Middle frontal gyrus (tissue), 1 donor: Measurements from ENCODE around the gene PTPN18.
"Not testable (repeated sequence)": the region's sequence is repeated elsewhere in the genome, so short reads cannot be mapped to it uniquely, and the experiment has no call there.

Source experiments
- DNase-seq: peaks from one replicate; pipeline ENCODE4 v3.0.0-alpha.2; 2015; ENCODE audit warnings: low spot score; ENCODE audit errors: extremely low spot score

Gene PTPN18

DNA sequence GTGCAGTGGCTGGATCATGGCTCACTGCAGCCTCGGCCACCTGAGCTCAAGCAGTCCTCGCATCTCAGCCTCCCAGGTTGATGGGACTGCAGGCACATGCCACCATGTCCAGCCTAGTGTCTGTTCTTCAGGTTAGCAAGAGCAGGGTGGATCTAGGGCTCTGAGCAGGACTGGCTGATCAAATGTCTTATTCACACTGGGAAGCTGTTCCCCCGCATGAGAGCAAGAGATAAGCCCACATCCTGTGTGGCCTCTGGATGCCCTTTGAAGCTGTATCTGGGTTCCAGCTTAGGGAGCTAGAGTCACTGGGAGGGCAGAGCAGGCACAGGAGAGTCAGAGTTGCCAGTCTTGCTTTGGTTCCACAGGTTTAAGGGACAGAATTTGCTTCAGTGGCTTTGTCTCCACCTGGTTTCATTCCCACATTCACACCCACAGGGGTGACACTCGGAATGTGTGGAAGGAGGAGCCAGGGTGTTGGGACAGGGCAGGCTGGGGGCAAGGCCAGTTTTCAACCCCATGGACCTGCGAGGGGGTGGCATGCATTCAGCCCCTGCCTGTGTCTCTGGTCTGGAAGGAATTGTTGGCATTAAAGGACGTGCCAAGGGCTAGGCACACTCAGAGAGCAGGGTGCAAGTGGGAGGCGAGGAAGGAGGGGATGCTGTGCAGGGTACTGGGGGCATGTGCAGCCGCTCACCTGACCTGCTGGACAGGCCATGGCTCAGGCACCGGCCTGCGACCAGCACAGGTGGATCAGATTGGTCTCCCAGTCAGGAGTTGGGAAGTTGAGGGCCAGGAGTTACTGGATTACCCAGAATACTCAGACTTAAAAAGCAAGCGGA, 24.5 kb downstream of the PTPN18 start:
- no peak for DNase-seq

DNA sequence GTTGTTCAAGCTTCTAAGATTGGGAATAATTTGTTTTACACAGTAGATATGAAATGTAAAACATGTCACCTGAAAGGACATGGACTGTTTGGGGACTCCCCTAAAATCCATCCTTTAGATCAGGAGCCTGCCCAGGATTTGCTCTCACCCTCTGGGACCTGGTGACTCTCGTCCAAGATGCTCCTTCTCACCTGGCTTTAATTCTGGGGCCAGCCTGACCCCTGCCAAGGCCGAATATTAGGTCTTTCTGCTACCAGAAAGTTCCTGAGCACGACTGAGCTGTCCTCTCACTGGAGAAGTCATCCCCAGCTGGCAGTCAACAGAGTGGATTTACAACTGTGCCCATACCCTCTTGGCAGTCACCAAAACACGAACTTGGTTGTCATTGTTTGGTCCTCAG, 25.3 kb downstream of the PTPN18 start:
- no peak for DNase-seq

DNA sequence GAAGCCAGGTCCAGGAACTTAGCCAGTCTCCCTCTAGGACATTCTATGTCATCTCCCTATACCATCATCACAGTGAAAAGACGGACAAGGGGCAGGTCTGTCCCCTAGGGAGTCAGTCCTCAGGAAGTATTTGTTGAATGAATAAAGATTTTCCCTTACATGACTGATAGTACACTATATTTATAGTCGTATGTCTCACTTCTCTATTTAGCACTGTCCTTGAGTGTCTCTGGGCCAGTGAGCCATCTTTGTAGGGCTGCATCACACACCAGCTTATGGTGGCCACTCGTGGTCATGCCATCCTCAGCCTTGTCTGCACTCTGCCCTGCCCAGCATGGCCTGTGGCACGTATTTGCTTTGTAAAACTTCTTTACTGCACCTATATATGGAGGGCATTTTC, 25.8 kb downstream of the PTPN18 start:
- no peak for DNase-seq

DNA sequence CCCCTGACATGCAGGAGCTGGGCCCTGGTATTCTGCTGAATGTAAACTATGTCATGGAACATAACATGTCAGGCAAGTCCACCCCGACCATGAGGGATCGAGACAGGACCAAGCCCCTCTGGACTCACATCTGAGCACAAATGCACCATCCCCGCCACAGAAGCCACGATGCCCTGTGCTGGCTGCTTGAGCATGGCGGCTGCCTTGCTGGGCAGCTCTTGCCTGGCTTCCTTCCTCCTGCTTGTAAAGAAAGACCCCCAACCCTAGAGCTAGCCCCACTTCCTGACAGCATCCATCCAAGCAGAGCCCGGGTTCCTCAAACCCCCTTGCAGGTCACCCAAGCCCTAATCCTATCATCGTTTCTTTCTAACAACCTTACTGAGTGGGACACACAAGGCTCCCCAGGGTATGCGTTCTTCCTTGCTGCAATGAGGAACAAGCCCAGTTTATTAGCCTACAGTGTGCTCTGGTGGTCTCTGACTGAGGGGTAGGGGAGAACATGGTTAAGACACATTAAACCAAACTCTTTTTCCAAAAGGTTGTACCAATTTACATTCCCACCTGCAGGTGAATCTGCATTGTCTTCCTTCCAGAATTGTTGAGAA, 26.6 kb downstream of the PTPN18 start:
- no peak for DNase-seq

DNA sequence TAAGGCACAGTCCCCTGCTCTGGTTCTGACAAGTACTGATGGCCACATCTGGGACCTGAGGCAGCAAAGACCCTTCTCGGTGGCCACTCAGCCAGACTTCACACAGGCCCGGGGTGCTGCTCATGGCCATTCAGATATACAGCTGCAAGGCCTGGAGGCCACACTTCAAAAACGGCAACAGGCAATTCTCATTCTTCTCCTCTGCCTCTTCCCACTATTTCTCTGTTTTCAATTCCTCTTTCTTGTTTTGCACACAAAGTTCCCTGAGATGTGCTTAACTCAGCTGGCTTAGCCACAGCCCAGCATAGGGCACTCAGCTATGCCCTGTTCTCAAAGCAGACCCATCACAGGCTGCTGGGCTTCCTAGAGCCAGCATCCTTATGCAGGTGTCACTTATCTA, 29.9 kb downstream of the PTPN18 start:
- no peak for DNase-seq

DNA sequence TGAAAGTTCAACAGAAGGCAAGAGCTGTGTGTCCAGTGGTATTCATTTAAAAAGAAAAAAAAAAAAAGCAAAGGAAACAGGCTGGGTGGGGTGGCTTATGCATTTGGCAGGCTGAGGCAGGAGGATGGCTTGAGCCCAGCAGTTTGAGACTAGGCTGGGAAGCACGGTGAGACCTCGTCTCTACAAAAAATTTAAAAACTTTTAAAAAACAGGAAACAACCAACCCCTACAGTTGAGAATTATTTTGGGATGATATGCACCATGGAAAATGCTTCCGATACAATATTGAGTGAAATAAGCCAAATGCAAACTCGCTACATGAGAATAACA, 31.2 kb downstream of the PTPN18 start:
- no peak for DNase-seq

DNA sequence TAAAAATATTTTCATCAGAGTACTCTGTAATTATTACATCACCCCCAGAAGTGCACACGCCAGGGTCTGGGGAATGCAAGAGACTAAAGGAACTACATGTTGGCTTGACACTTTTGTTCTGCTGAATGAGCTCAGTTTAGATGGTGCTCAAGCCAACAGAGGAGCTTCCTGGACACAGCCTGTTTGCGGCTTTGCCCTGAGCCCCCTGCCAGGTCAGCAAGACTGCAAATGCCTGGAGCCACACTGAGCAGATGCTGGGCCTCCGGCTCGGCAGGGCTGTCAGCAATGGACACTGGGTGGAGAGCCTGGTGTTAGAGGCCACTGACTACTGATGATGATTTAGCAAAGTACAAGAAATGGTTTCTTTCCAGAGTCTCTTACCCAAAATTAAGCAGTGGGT, 31.9 kb downstream of the PTPN18 start:
- DNase-seq, result no peak

DNA sequence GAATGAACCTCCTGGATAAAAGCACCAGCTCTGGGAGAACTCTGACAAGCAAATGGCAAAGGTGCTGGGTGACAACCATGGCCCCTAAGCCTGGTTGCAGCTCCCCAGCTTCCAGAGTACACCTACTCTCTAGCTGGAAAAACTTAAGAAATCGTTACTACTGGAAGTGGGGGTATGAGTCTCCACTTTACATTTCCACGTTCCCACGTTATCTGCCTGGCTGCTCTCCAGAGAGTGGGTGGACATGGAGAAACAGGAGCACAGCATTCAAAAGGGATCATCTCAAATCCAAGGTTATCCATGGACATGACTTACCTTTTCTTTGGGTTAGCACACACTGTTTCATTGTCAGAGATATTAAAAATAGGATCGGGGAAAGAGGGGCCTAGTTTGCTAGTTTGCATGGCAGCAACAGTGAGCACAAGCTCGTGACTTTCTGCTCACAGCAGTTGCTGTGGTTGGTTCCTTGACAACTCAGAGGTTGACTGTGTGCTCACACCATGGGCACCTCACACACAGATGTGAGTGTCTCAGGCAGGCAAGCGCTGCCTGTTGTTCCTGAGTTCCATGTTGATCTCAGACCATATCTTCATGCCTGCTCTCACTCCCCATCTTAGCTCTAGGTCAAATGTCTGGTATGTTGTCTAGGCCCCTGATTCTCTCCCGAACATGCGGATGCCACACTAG, 32.5 kb downstream of the PTPN18 start:
- no peak for DNase-seq

DNA sequence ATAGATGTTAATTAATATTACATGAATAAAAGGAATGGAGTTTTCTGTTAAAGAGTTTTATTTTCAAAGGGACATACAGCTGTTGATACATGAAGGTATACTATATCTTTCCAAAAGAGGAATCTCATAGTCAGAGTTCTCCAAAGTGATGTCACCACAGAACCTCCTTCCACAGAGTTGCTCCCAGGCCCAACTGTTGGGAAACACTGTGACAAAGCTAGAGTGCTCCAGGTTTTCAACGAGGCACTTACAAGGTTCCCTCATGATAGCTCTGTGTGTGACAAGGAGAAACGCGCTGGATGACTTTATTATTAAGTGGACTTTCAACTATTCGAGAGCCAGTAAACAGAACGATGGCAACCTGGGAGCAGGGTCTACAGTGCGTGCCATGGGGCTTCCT, 33.5 kb downstream of the PTPN18 start:
- no peak for DNase-seq

DNA sequence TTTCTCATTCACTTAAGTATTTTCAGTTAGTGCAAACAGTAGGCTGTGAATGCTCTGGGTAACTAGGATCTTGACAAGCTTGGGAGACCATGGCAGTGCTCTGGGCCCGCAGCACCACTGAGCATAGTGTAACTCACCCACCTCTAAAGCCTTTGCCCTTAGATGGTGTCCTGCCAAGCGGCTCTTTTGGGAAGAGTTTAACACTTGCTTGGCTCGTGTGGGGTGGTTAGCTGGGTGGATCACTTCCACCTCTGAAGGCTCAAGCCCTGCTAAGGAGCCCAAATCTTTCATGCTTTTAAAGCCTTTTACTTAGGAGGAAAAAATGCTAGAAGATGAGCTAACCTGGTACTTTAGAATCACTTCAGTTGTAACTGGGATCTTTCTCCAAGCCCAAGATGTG, 33.9 kb downstream of the PTPN18 start:
- no peak for DNase-seq

DNA sequence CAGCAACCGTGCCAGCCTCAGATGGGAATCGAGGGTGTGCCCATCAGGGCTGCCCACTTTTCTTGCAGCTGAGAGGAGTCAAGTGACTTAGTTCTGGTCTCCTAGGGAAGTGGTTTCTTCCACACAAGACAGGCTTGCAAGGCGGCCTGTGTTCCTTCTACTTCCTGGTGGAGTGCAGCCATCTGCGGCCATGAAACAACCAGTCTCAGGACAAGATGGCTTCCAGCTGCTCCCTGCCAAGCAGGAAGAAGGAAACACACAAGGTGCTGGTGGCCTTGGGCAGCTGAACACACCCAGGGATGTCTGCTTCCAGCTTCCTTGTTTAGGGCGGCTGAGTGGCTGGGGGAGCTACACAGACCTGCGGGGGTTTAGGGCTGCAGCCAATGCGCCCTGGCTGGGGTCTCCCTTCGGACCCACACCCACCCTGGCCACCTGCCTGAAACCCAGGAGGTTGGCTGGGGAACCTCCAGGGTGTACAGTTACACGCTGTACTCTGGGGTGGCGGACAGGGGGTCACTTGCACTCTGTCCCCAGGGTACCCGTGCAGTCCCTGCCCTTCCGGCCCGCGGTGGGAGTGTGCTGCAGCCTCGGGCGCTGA, 34.7 kb downstream of the PTPN18 start:
- DNase-seq, result no peak

DNA sequence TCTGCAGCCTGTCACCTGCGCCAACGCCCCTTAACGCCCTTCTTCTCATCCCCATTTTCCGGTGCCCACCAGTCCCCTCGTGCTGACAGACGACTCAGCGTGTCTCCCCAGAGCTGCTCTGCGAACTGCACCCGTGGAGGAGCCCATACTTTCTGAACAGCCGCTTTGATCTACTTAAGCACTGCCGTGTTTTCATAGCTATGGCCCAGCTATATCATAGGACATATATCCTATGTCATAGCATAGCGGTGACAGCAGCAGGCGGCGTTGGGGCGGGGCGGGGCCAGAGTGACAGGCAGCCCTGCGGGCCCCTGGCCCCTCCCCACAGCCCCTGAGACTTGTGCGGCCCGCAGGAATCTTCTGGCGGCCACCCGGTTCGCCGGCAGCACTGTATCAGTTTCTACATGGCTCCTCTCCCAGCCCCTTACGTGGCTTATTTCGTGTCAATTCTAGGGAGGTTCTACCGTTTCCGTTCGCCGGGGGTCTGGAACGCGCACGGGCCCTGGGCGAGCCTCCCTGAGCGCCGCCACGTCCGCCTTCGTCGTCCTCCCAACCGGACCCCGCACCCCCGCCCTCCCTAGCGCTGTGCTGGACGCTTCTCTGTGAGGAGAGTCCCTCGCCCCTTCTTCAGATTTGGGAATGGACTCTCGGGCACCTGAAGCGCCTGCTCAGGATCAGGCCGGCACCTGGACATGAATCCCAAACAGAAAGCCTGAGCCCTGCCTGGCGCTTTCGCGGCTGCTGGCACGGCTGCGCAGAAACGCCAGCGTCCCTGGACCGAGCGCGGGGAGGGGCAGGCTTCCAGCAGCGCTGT, 35.4 kb downstream of the PTPN18 start:
- DNase-seq, result peak; percentile 69

DNA sequence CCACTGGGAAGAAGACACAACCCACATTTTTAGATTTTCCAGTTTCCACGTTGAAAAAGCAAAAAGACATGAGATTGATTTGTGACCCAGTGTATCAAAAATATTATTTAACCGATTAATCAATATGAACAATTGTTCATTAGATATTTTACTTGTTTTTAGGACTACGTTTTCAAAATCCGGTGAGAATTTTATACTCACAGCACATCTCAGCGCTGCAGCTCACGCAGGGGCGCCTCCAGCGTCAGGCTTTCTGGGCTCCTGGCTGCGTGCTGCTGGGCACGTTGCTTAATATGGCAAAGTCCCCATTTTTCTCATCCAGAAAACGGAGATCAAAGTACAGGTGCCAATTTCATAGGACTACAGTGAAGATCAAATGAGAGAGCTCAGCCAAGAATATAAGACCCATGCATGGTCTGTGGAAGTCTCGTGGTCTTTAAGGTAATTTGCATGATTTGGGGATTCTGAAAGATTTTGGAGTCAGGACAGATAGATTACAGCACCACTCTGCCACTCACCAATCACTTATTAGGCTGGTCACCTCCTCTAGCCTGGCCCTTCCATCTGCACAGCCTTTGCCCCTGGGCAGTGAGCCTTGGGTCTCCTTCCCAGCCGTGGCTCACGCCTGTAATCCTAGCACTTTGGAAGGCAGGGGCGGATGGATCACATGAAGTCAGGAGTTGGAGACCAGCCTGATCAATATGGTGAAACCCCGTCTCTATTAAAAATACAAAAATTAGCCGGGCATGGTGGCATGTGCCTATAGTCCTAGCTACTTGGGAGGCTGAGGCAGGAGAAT, 36.2 kb downstream of the PTPN18 start:
- DNase-seq, result peak; percentile 27

DNA sequence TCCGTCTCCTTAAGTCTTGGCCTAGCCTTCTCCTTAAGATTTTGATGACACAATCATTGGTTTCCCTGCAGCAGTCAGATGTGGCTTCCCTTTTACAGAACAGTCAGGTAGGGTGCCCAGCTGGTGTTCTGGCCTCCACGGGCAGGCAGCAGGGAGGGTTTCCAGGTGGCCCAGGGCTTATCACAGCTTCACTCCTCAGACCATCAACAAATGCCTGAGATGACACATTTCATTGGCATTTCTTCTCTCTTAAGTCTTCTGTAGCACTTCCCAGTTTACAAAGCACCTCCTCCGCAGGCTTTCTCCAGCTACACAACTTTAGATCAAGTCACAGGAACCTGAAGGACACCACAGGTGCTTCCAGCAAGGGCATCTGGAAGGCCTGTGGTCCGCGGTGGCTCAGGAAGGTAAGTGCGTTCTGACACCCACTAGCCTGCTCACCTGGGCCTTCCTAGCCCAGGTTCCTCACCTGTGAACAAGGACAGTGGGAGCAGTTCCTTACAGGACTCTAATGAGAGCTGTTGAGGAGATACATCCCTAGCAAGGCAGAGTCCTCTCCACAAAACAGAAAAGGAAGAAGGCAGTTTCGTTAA, 37.6 kb downstream of the PTPN18 start:
- DNase-seq, result no peak

DNA sequence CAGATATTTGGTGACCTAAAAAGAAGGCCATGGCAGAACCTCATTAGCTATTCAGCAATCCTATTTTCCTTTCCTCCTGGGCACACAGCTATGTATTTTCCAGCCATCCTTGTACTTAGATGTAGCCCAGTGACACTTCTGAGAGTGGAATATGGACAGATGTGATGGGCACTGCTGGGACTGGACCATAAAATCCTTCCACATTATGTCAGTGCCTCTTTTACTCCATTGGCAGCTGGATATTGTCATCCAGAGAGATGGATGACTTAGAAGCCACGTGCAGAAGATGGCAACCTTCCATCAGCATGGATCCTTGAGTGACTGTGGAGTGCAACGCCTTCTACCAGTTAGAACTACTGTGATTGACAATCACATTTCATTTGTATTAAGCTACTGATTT, 50.4 kb downstream of the PTPN18 start:
- not testable (repeated sequence) for DNase-seq

DNA sequence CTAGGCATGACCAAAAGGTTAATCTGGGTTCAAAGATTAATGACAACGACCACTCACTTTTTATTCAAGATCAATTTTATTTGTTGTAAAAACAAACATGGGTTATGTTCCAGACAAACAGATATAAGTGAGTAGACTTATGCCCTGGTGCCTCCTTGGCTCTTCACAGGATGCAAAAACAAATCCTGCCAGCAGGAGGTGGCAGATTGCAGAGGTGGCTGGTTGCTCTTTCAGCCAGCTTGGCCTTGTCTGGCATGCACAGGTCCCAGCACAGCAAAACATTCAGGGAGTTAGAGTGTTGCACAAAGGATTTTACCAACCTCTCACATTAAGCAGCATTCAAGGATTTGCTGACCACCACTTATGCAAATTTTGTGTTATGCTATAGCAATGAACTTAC, 60.8 kb downstream of the PTPN18 start:
- DNase-seq, result not testable (repeated sequence)

DNA sequence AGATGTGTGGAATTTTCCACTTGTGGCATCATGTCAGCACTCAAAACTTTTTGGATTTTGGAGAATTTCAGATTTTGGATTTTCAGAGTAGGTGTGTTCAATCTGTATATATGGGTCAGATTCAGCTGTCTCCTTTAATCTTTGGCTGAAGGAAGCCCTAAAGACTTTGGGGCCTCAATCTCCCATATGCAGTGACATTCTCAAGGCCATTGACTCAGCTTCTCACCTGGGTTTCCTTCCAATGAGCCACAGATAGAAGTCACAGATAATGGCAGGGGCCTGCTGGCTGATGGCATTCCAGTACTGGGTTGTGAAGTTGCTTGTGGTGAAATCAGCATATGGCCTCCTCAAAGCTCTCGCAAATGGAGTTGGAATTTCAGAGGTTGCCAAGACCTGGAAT, 63.0 kb downstream of the PTPN18 start:
- not testable (repeated sequence) for DNase-seq
